Osteoblast (primary cell): ENCODE measurements around the gene TRIM47. TPM values are rescaled to one million over a fixed set of nuclear protein-coding genes. Genes with fewer than 3 reads are reported as not detected.

ENCODE experiments used
- DNase-seq: peaks from one replicate; pipeline ENCODE4 v3.0.0; 2011; ENCODE audit warnings: low spot score, mixed read lengths; ENCODE audit not compliant: insufficient read length; ENCODE audit errors: missing footprints
- H2AFZ ChIP-seq: 2 replicates; pipeline ENCODE4 v1.6.0; 2011; ENCODE audit warnings: mild to moderate bottlenecking, low read length
- H3K27ac ChIP-seq: 2 replicates; pipeline ENCODE4 v1.5.1; 2011; ENCODE audit warnings: mild to moderate bottlenecking, low read depth, low read length, moderate library complexity
- H3K27me3 ChIP-seq: 2 replicates; pipeline ENCODE4 v1.6.0; 2012; ENCODE audit warnings: mild to moderate bottlenecking, control low read depth, inconsistent platforms, low read length, moderate library complexity; ENCODE audit not compliant: insufficient read depth
- H3K36me3 ChIP-seq: 2 replicates; pipeline ENCODE4 v1.5.1; 2011; ENCODE audit warnings: mild to moderate bottlenecking, low read length, control low read depth, moderate library complexity; ENCODE audit not compliant: insufficient read depth
- H3K4me1 ChIP-seq: 2 replicates; pipeline ENCODE4 v1.5.1; 2011; ENCODE audit warnings: mild to moderate bottlenecking, low read length, control low read depth, moderate library complexity; ENCODE audit not compliant: insufficient read depth
- H3K4me2 ChIP-seq: 2 replicates; pipeline ENCODE4 v1.6.0; 2011; ENCODE audit warnings: mild to moderate bottlenecking, low read length; ENCODE audit not compliant: insufficient read depth
- H3K4me3 ChIP-seq: fragments of 200-600 bp; sonication (generic); 3 replicates; pipeline ENCODE4 v1.5.1; 2012; ENCODE audit warnings: mild to moderate bottlenecking, low read length, inconsistent platforms; ENCODE audit not compliant: insufficient read depth
- H3K79me2 ChIP-seq: 2 replicates; pipeline ENCODE4 v1.6.0; 2012; ENCODE audit warnings: mild to moderate bottlenecking, low read length, control low read depth, inconsistent platforms; ENCODE audit not compliant: insufficient read depth
- H3K9me3 ChIP-seq: 2 replicates; pipeline ENCODE4 v1.5.1; 2011; ENCODE audit warnings: low read depth, low read length, control low read depth
- H4K20me1 ChIP-seq: 2 replicates; pipeline ENCODE4 v1.6.0; 2012; ENCODE audit warnings: mild to moderate bottlenecking, low read length, control low read depth; ENCODE audit not compliant: insufficient read depth
- CTCF ChIP-seq: IDR thresholded peaks from 2 replicates; pipeline ENCODE4 v1.5.1; 2011; ENCODE audit warnings: mild to moderate bottlenecking, low read depth, low read length, moderate library complexity; ENCODE audit errors: extremely low read depth
- total RNA-seq: library from RNA; depleted of rRNA; stranded (reverse); fragments of >200 nt; gene quantifications from 2 replicates; pipeline ENCODE4 v1.2.3, GENCODE V29; 2012

TRIM47 gene
- total RNA-seq, 1 donor = 21.7 TPM

GRCh38 chr17:75910699-75911098 is 32.3 kb upstream of the TRIM47 start:
- Histone ChIP-seq H3K4me3 (no peak overlapping the region), H4K20me1 (no peaks in the 10 kb centered on the region), H3K27me3 (no peaks in the 10 kb centered on the region), H2AFZ (no peak overlapping the region), H3K27ac (no peak overlapping the region), H3K4me1 (peaks cover 5% of the 10 kb centered on the region), H3K36me3 (peaks cover 8% of the 10 kb centered on the region), H3K4me2 (no peak overlapping the region), H3K9me3 (no peaks in the 10 kb centered on the region), H3K79me2 (no peaks in the 10 kb centered on the region)
- no peak for TF ChIP-seq CTCF
- peak; percentile 11 for DNase-seq

- Histone ChIP-seq H3K4me3 (no peak overlapping the region), H2AFZ (no peak overlapping the region), H3K27me3 (no peaks in the 10 kb centered on the region), H3K27ac (no peak overlapping the region), H3K4me2 (no peak overlapping the region), H3K36me3 (peaks cover 8% of the 10 kb centered on the region), H3K4me1 (peaks cover 5% of the 10 kb centered on the region), H4K20me1 (no peaks in the 10 kb centered on the region), H3K79me2 (no peaks in the 10 kb centered on the region), H3K9me3 (no peaks in the 10 kb centered on the region)
- DNase-seq = no peak
- no peak for TF ChIP-seq CTCF
These were observed 31.5 kb upstream of the TRIM47 start for GRCh38 chr17:75909812-75910274.

- Histone ChIP-seq H2AFZ (no peak overlapping the region), H3K27ac (no peak overlapping the region), H3K27me3 (no peaks in the 10 kb centered on the region), H4K20me1 (no peaks in the 10 kb centered on the region), H3K36me3 (peaks cover 8% of the 10 kb centered on the region), H3K79me2 (peaks cover 3% of the 10 kb centered on the region), H3K9me3 (no peaks in the 10 kb centered on the region), H3K4me3 (no peak overlapping the region), H3K4me1 (peaks cover 5% of the 10 kb centered on the region), H3K4me2 (no peak overlapping the region)
- no peak for TF ChIP-seq CTCF
- DNase-seq = peak; percentile 78
These were observed 30.9 kb upstream of the TRIM47 start for GRCh38 chr17:75909051-75909811.

DNA sequence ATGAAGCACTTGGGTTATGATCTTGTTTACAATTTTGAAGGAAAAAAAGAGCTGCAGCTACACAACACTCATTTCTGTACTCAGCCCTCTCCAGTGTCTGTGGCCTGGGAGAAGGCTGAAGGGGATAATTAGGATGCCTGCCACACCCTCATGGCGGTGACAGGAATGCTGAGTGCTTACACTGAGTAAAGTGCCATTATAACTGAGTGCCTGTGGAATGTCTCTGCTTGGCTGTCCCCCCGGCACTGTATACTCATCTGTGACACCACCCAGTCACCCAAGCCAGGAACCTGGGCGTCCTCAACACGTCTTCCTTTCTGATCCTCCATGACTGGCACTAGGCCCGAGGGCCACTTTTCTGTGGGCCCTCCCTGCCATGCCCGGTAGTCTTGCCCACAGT is 29.8 kb upstream of the TRIM47 start:
- no peak overlapping the region for H2AFZ ChIP-seq
- peaks cover 10% of the 10 kb centered on the region for H3K4me1 ChIP-seq
- H3K9me3 ChIP-seq = no peaks in the 10 kb centered on the region

More for the DNA sequence above, 29.8 kb upstream of the TRIM47 start:
- H3K4me2 ChIP-seq = no peak overlapping the region
- no peak overlapping the region for H3K4me3 ChIP-seq
- peaks cover 8% of the 10 kb centered on the region for H3K36me3 ChIP-seq
- H3K27ac ChIP-seq = no peak overlapping the region
- H4K20me1 ChIP-seq = no peaks in the 10 kb centered on the region
- H3K27me3 ChIP-seq = no peaks in the 10 kb centered on the region
- no peak for TF ChIP-seq CTCF
- DNase-seq = peak; percentile 92
- peaks cover 7% of the 10 kb centered on the region for H3K79me2 ChIP-seq
